NOMO-1 treated with dmso at 0.1 percent for 144 hours (cell line): ENCODE results near the gene COX10.

Source experiments
- DNase-seq: peaks from one replicate; lab custom pipeline; 2025; ENCODE audit not compliant: unreplicated experiment; lab: John Stamatoyannopoulos, UW

COX10 gene

DNA sequence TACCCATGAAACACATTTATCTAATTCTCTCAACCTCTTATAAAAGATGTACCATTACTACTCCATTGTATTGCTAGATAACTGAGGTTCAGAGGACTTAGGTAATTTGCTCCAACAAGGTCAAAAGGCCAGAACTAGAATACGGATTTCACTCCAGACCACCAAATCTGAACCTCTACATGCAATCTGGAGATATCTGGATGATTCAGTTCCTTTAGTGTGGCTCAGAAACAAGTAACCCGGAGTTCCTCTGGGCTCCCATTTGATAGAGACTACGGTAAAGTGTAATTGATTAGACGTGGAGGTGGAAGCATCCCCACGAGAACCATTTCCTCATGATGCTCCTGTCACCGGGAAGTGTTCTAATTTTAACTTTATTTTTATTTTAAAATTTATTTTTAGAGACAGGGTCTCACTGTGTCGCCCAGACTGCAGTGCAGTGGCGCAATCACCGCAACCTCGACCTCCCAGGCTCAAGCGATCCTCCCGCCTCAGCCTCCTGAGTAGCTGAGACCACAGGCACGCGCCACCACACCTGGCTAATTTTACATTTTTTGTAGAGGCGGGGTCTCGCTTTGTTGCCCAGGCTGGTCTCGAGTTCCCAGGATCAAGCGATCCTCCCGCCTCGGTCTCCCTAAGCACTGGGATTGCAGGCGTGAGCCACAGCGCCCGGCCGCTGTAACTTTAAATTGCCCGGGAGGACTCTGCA lies 608 bp upstream of the COX10 start:
- no peak for DNase-seq

GRCh38 chr17:14070344-14070984 lies 1.2 kb downstream of the COX10 start:
- DNase-seq, result no peak

DNA sequence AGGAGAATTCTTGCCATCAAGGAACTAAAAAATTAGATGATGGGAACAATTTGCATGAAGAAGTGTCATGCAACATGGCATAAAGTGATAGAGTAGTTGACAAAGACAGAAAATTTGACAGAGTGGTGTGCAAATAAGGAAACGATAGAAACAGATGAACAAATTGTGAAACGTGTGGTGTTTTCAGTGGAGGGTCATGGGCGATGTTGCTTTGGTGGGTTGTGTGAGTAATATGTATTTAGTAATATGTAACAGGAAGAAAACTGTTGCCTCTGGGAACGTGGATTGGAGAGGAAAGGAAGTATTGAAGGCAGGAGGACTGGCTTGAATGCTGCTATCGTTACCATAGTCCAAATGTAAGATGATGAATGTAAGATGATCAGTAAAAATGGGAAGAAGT lies 3.6 kb downstream of the COX10 start:
- DNase-seq, result peak; percentile 10

GRCh38 chr17:14078027-14078426 lies 8.7 kb downstream of the COX10 start:
- no peak for DNase-seq

DNA sequence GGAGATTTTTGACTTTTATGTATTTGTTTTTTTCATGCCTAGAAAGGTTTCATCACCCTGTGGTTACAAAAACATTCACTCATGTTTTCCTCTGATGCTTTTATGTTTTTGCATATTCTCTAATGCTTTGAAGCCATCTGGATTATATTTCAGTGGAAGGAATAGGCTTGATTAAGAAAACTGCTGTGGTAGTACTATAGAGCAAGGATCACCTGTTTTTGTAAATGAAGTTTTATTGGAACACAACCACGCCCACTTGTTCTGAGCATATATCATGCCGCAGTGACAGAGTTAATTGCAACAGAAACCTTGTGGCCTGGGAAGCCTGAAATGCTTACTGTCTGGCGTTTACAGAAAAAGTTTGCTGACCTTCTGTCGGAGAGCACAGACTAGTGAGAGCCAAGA lies 11.5 kb downstream of the COX10 start:
- peak; percentile 51 for DNase-seq

- DNase-seq, result no peak
These were observed 13.5 kb downstream of the COX10 start for GRCh38 chr17:14082848-14083247.

DNA sequence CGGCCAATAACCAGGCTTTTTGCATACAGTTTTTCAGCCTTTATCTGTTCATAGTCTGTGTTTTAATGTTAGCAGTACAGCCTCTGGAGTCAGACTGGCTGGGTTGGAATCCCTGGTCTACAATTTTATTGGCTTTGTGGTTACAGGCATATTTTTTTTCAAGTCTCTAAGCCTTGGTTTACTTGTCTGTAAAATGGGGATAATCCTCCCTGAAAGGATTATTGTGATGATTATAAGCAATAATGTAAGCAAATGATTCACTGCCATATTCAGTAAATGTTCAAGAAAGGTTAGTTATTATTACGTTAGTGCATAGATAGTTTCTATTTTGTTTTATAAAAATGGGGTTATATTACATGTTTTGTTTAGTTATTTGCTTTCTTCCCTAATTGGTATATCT lies 15.7 kb downstream of the COX10 start:
- no peak for DNase-seq

GRCh38 chr17:14086189-14086588 lies 16.9 kb downstream of the COX10 start:
- DNase-seq, result no peak

GRCh38 chr17:14089179-14089578 lies 19.9 kb downstream of the COX10 start:
- DNase-seq, result no peak

DNA sequence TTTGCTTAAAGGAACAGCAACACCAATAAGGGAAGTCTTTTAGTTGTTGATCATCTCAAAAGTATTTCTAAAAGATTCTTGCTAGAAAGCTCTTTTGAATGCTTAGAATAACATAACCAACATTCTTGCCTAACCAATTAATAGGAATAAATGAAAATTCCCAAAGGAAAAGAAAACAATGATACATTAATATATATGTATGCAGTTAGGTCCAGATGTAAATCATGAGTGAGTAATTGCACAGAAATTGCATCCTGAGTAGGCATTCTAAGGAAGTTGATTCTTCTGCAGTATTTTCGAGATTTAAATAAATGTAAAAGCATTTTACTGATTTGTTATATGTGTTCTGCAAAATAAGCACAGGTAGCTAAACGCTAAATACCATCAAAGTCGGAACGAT lies 22.1 kb downstream of the COX10 start:
- no peak for DNase-seq

GRCh38 chr17:14092808-14093207 lies 23.5 kb downstream of the COX10 start:
- no peak for DNase-seq

DNA sequence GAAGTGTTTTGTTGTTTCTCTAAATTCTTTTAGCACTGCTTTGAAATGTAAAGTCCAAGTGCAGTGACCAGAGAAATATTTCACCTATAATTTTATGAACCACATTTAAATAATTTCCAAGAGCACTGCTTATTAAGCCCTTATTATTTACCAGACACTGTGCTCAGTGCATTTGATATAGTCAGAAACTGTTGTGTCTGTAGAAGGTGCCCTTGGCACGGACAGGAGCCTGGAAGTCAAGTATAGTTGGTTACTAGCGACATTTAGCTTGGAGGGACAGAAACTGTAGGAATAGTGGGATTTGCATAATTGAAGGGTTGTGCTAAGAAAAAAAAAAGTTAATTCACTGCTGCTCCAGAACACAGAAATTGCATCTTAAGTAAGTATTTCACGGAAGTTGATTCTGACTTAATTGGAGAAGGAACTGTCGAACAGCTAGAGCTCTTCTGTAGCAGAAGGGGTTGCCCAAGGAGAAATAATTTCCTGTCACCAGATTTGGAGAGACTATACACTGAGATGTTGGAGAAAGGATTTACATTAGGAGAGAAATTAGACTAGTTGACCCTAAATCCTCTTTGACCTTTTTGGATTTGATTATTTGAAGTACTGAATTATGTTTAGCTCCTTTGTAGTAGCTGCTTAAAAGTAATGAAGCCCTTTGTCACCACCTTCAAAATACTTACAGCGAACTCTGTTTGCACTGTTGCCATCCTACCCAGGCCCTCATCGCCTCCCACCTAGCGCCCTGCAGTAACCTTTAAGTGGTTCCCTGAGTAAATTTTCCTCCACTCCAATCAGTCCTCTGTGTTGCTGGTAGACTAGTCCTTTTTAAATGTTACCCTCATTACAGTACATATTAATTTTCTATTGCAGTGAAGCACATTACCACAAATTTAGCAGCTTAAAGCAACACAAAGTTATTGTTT lies 25.6 kb downstream of the COX10 start:
- no peak for DNase-seq

DNA sequence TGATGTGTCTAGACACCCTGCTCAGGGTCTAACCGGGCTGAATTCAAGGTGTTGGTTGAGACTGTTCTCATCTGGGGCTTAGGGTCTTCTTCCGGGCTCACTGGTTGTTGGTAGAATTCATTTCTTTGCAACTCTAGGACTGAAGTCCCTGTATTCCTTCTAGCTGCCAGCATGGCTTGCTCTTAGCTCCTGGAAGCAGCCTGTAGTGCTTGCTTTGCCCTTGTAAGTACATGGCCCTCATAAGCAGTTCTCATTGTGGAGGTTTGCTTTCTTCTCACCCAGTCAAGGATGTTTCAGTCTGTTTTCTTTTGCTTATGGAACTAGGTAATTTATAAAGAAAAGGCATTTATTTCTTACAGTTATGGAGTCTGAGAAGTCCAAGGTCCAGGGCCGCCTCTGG lies 26.3 kb downstream of the COX10 start:
- DNase-seq, result no peak

GRCh38 chr17:14098246-14098645 lies 28.9 kb downstream of the COX10 start:
- no peak for DNase-seq

- DNase-seq, result no peak
These were observed 32.7 kb downstream of the COX10 start for GRCh38 chr17:14101976-14102375.

DNA sequence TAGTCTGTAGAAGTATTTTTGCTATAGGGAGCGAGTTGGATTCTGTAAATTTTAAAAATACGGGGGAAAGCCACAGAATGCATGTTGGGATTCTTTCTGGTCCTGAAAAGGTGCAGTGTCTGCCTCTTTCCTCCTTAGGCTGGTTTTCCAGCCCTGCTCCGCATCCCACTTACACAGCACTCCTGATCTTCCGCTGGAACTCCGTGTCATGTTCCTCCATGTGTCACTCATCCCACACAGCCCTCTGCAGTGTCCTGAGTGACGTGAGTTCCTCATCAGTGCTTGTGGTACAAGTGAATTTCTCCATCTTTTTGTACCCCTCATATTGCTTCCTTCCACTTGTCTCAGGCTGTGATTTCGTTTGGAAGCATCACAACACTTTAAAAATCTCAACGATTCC lies 34.5 kb downstream of the COX10 start:
- no peak for DNase-seq

DNA sequence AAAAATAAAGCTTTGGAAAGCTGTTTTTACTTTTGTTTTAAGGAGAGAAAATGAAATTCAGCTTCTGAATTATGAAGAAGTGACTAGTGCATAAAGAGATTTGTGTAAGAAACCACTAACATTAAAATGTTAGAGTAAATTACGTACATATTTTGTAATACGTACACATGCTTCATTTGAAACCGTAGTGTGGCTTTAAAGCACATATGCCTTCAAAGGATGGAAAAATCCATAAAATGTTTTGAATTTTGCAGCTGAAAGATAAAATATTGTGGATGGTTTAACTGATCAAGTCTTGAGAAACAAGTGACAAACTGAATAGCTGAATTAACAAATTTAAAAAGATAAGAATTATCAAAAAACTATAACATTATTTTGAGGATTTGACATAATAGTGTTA lies 35.4 kb downstream of the COX10 start:
- DNase-seq, result no peak

DNA sequence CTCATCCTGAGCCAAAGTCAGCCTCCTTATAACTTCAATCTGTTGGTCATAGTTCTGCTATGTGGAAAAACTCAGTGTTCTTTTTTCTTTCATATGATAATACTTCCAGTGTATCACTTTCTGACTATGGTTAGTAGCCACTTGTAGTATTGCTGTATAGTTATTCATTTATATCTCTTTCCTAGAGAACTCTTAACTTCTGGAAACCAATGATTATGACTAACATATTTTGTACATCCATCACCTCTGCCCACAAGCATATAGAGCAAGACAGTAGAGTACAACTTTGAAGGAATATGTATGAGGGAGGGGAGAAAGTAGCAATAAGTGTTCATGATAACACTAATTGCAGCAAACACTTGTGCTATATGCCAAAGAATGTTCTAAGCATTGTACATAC lies 38.6 kb downstream of the COX10 start:
- DNase-seq, result no peak

GRCh38 chr17:14112407-14112806 lies 43.1 kb downstream of the COX10 start:
- no peak for DNase-seq

DNA sequence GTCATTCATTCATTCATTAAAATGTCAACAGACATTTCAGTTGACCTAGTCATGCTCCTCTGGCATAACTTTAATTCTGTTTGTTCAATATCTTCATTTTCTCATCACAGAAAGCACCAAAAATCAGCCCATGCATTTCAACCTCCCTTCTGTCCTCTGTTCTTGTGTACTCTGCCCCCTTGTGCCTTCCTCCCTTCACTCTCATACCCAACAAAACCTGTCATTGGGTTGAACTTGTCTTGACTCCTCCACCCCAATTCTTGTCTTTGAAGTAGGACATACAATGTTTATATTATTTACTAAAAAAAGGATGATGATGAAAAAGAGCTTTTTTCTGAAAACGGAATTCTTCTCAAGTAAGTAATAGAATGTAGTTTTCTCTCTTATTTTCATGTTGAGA lies 43.8 kb downstream of the COX10 start:
- no peak for DNase-seq

DNA sequence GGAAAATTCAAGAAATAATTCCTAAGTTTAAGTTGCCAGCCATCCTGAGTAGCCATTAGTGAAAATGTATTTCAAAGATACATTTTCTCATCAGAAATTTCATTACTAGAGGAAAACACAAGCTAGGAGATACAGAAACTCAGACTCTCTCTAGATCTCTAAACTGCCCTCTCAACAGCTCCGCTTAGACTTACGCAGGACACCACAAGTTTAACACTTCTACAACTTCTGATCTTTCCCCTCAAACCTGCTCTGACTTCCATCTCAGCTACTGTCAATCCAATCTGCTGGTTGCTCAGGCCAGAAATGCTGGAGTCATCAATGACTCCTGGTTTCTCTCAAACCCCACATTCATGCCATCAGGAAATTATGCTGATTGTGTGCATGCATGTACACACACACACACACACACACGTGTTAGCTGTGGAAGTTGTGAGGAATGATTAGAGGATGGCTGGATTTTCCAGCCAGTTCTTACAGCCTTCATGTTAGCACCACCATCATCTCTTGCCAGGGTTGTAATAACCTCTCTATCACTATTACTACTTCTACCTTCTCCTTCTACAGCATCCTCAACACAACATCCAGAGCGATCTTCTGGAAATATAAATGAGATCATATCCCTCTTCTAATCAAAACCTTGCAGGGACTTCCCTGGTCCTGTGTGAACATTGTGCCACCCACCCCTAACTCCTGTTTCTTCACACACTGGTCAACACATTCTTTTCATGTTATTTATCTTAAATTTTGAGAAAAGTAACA lies 47.1 kb downstream of the COX10 start:
- DNase-seq, result no peak
